Sciatic nerve (tissue), 2 donors: ENCODE results near the gene TMEM81. TPM values are rescaled to one million over a fixed set of nuclear protein-coding genes. Genes with fewer than 3 reads are reported as not detected.

Experiments
- ATAC-seq: fragments of 200-7000 bp; cut with Tn5 transposase; one replicate; pipeline ENCODE4 v1.9.1; 2020; ENCODE audit warnings: mild to moderate bottlenecking, moderate library complexity
- DNase-seq: peaks from one replicate; pipeline ENCODE4 v3.0.0-alpha.2; 2020; ENCODE audit warnings: low spot score
- intact Hi-C: fragments of 100-400 bp; cut with DNase I; formaldehyde crosslinking; loops from one replicate; pipeline ENCODE4 v1.14.2; 2022
- total RNA-seq: library from RNA; stranded (reverse); fragmentation: NEBNext Ultra II Directional; extraction: Animal tissue kit (Norgen Biotek cat#: 25700); gene quantifications from one replicate; pipeline ENCODE4 v1.2.1, GENCODE V29; 2021
- donor health status: DM: no; HTN: no; CAD: no.
- donor health status: DM: no; HTN: no; CAD: no.

TMEM81 gene
- total RNA-seq, 1 donor from 2014 or later = 2.8 TPM

DNA sequence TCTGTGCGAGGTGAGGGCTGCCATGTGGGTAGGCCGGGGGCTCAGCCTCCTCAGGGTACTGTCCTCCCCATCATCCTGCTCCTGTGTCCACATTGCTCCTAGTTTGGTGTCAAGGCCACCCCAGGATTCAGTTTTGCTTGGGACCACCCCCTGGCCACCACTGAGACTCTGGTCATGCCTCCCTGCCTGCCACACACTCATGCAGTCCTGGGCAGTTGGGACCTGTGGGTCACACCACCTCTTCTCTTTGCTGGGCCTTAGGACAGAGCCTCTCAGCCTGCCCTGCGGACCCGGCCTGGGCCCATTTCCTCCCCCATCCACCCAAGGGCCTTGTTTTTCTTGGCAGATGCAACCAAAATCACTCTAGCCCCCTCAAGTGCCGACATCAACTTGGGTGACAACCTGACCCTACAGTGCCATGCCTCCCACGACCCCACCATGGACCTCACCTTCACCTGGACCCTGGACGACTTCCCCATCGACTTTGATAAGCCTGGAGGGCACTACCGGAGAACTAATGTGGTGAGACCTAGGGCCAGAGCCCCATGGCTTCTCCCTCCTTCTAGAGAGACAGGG is 19.4 kb downstream of the TMEM81 start:
- intact Hi-C loops = loop anchor here (5.0 kb wide), 1 partner anchor 78 kb away; no protein-coding TSS in a partner anchor
- ATAC-seq (no peak), DNase-seq (peak; percentile 23)

DNA sequence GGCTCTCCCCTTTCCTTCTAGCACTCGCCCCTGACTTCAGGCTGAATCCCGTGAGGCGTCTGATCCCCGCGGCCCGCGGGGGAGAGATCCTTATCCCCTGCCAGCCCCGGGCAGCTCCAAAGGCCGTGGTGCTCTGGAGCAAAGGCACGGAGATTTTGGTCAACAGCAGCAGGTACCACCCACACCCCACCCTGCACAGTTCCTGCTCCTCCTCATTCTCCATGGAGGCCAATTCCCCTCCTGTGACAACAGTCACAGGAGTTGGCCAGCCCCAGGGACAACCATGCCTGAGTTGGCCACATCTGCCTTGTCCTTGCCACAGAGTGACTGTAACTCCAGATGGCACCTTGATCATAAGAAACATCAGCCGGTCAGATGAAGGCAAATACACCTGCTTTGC is 20.0 kb downstream of the TMEM81 start:
- no peak for ATAC-seq
- peak; percentile 42 for DNase-seq
- intact Hi-C loops = loop anchor here (5.0 kb wide), 1 partner anchor 77 kb away; no protein-coding TSS in a partner anchor

DNA sequence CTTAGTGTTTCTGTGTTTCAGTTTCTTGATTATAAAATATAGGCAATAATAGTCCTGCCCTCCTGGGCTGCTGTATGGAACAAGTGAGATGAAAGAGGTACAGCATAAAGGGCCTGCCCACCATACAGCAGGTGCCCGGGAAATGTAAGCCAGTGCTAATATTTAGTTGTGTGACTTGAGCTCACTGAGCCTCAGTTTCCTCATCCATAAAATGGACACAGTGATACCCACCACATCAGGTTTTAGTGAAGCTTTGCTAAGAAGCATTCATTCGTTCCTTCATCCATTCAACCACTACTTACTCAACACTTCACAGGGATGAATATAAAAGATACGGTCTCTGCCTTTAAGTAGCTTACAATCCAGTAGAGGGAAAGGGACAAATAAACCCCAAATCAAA is 21.4 kb downstream of the TMEM81 start:
- intact Hi-C loops = loop anchor here (5.0 kb wide), 1 partner anchor 76 kb away; no protein-coding TSS in a partner anchor
- ATAC-seq (no peak), DNase-seq (no peak)

DNA sequence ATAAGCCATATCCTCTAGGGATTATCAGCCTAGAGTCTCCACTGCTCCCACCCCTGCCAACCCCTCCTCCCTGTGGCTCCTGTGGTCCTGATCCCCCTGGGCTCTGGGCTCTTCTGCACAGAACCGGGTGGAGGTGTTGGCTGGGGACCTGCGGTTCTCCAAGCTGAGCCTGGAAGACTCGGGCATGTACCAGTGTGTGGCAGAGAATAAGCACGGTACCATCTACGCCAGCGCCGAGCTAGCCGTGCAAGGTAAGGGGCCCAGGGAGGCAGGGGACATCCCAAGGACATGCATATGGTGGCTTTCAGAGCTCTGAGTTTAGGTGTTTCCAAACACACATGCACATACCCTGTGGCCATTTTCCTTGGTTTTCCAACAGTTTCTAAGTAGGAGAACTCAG is 21.9 kb downstream of the TMEM81 start:
- ATAC-seq = no peak
- intact Hi-C loops = loop anchor here (5.0 kb wide), 1 partner anchor 75 kb away; no protein-coding TSS in a partner anchor

DNA sequence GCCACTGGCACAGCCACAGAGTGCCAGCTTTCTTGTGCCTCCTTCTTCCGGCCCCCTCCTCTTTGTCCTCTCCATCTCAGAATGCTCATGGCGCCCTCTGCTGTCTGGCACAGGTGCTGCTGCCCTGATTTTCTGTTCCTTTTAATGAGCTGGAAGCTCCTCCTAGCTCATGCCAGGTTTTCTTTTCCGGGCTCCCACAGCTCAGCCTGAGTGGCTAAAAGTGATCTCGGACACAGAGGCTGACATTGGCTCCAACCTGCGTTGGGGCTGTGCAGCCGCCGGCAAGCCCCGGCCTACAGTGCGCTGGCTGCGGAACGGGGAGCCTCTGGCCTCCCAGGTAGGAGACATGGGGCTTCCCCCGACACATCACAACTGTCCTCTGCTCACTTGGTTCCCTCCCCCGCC is 22.6 kb downstream of the TMEM81 start:
- intact Hi-C loops = loop anchor here (5.0 kb wide), 1 partner anchor 74 kb away; no protein-coding TSS in a partner anchor
- peak; percentile 72 for ATAC-seq

More for the DNA sequence above, 21.9 kb downstream of the TMEM81 start:
- no peak for DNase-seq

DNA sequence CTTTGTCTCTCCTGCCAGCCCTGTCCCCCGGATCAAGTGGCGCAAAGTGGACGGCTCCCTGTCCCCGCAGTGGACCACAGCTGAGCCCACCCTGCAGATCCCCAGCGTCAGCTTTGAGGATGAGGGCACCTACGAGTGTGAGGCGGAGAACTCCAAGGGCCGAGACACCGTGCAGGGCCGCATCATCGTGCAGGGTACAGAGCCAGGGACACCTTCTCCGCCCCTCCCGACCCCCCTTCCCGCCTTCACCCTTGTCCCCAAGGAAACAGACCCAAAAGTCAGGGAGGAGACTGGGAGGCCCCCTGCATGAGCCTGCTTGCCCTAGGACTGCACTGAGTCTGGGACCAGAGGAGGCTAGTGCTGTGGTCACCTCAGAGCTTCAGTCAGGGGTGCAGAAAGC is 23.0 kb downstream of the TMEM81 start:
- intact Hi-C loops = loop anchor here (5.0 kb wide), 1 partner anchor 74 kb away; no protein-coding TSS in a partner anchor
- DNase-seq (no peak), ATAC-seq (peak; percentile 63)

More for the DNA sequence above, 22.6 kb downstream of the TMEM81 start:
- DNase-seq = peak; percentile 88

DNA sequence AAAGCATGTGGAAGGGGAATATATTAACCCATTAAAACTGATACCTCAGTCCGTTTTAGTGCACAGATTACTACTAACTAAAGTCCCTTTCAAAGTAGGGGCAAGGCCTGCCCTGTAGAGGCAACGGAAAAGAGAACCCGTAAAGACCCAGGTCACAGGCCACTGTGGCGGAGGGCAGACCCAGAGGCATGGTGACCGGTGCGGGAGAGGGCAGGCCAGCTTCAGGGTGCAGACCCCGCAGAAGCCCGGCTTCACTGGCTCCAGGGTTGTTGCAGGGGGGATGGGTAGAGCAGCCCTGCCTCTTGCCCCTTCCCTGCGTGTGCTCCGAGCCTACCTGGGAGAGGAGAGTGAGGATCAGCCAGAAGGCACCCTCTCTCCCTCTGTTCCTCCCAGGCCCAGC is 23.5 kb downstream of the TMEM81 start:
- intact Hi-C loops = loop anchor here (5.0 kb wide), 1 partner anchor 73 kb away; no protein-coding TSS in a partner anchor
- ATAC-seq (no peak), DNase-seq (no peak)

DNA sequence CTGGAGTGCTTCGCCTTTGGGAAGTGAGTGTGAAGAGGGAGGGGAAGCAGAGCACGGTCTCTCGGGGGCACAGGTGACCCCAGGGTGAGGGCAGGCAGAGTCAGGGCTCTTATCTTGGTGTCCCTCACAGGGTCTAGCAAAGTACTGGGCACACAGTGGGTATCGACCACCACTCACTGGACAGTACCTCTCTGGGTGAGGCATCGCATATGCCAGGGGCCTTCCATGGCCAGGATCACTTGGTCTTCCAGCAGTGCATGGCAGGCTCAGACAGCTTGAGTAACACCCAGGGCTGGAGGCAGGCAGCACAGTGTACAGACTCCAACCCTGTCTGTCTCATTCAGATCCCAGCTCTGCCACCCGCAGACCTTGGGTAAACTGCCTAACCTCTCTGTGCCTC is 24.6 kb downstream of the TMEM81 start:
- DNase-seq = no peak
- no peak for ATAC-seq
- intact Hi-C loops = loop anchor here (5.0 kb wide), 1 partner anchor 72 kb away; no protein-coding TSS in a partner anchor

DNA sequence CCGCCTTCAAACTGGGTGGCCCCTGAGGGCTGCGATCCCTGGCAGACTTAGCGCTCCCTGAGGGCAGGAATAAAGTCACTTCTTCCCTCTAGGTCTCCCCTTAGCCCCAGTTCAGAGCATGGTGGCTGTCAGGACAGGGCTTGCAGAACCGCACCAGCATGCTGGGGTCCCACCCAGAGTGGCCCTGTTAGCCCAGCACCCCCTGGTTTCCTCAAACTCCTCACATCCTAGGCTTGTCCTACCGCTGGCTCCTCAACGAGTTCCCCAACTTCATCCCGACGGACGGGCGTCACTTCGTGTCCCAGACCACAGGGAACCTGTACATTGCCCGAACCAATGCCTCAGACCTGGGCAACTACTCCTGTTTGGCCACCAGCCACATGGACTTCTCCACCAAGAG is 25.4 kb downstream of the TMEM81 start:
- ATAC-seq = no peak
- intact Hi-C loops = no loop called here
- no peak for DNase-seq

DNA sequence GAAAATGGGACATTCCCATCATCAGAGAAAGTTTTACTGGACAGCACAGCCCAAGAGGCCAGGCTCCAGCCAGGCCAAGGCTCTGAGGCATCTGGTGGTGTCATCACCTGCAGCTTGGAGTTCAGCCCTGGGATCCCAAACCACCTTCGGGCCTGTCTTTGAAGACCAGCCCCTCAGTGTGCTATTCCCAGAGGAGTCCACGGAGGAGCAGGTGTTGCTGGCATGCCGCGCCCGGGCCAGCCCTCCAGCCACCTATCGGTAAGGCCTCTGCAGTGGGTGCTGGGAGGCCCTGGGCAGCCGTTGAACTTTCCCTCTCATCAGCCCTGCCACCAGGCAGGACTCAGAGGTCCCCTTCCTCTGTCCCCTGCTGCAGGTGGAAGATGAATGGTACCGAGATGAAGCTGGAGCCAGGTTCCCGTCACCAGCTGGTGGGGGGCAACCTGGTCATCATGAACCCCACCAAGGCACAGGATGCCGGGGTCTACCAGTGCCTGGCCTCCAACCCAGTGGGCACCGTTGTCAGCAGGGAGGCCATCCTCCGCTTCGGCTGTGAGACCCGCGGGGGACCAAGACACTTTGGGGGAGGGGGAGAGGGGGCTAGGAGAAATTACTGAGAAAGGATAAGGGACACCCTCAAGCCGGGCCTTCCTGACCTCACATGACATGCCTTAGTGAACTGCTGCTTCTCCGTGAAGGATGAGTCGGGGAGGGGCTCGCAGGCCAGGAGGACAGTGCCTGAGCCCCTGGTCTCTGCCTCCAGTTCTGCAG is 26.3 kb downstream of the TMEM81 start:
- intact Hi-C loops = no loop called here
- ATAC-seq = no peak
- DNase-seq = no peak

DNA sequence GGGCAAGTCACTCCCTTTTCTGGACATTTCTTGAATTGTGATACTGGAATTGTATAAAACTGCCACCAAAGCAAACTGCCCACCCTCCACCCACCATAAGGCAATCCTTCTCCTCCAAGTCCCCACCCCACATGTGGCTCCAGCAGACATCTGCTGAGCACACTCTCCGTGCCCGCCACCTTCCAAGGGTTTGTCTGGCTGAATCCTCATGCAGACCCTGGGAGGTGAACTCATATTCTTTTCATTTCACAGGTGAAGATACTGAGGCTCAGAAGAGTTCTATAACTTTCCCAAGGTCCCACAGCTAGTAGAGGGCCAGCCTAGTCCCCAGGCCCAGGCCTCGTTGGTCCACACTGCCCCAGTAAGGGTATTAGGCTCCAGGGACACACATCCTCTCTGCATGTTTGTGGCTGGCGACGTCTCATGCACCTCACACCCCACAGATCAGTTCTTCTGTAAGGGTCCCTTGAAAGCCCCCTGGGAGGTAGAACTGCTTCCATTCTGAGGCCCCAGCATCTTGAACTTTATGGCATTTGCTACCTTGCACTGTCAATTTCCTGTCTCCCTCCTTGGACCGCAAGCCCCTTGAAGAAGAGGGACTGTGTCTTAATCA is 27.2 kb downstream of the TMEM81 start:
- intact Hi-C loops = no loop called here
- DNase-seq = no peak
- ATAC-seq = no peak

DNA sequence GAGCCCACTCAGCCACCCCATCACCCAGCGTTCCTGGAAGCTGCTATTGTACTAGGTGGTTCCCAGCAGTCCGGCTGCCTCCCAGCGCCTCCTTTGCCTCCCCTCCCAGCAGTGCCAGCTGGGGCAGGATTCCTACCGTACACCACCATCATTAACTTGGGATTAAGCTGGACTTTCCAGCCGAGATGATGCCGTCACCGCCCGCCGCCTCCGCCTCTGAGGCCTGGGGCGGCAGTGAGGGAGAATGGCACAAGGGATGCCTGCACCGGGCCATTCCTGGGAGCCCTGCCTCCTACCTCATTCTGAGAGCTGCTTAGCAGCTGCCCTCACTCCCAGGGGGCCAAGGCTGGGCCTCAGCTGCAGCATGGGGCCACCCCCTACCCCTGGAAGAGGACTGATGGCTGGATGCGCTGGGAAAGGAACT is 28.1 kb downstream of the TMEM81 start:
- intact Hi-C loops = no loop called here
- DNase-seq (no peak), ATAC-seq (no peak)

DNA sequence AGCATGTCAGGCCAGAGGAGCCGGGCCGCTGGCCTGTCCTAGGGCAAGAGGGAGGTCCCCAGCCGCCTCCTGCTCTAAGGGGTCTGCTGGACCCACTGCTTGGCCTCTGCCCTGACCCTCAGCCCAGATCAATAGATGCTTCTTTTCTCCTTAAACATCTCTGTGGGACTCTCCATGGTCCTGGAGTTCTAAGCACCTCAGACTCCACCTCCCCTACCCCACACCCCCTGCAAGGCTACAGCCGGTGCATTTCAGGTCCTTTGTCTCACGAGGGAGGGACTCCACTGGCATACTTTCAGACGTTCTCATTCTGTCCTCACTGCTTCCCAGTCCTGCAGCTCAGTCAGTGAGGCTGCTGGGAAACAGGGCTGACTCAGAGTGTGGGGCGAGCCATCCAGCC is 30.2 kb downstream of the TMEM81 start:
- DNase-seq (no peak), ATAC-seq (no peak)
- intact Hi-C loops = no loop called here

DNA sequence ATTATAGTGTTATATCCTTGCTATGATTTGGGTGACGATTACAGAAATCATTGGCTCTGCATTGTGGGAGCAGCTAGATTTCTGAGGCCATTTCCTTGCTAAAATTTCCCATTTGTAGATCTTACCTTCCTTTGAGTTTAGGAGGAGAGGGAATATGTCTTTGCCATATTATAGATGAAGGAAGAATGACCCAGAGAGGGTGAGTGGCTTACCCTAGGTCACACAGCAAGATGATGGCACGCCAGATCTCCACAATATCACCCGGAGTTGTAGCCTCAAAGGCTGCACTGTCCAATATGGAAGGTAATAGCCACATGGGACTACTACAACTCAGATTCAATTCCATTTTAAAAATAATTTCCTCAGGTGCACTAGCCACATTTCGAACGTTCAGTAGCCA is 31.0 kb downstream of the TMEM81 start:
- intact Hi-C loops = no loop called here
- no peak for DNase-seq
- no peak for ATAC-seq

DNA sequence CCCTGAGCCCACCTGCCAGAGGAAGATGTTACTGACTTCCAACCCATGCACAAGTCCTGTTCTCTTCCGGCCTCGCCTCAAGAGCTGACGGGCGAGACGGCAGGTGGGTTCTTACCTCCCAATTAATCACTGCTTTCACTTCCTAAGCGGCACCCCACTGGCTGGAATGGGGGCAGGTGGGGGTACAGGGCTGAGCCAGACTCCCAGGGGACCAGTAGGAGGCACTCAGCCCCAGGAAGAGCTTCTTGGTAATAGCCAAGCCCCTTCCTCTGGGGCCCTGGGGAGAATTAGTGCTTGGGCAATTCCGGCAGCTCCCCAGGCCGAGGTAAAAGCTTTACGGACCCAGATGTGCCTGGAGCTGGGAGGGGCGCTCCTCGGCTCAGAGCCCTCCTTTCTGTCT is 31.6 kb downstream of the TMEM81 start:
- no peak for DNase-seq
- no peak for ATAC-seq
- intact Hi-C loops = no loop called here

DNA sequence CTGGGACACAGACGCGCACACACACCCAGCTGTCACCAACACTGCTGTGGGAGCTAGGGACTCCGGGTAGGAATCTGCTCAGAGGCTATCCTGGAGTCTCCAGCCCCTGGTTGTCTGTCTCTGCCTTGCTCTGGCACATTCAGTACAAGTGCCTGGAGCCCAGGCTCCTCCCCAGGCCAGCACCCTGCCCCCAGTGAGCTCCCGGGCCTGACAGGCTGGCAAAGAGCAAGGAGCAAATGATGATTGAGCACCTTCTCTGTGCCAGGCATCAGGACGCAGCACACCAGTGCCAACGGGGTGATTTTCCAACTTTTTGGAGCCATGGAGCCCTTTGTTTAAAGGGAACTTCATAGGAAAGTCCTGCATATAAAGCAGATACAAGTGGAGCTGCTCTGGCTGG is 34.8 kb downstream of the TMEM81 start:
- peak; percentile 16 for ATAC-seq

DNA sequence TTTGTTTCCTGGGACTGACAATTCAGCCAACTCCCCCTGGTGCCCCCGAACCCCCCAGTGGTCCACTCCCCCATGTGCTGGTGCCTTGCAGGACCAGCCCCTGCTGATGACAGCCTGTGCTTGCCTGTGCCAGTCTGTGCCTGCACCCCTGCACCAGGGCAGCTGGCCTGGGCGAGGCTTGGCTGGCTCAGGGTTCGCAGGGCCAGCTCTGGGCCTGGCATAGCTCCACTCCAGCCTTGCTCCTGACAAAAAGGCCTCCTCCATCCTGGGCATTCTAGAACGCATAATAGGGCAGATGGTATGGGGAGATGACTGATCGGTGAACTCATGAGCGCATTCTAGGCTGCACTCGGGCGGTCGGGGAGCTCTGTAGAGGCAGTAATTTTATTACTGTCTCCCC is 35.9 kb downstream of the TMEM81 start:
- DNase-seq = no peak
- no peak for ATAC-seq
- intact Hi-C loops = no loop called here

More for the DNA sequence above, 34.8 kb downstream of the TMEM81 start:
- intact Hi-C loops = no loop called here
- DNase-seq = no peak

DNA sequence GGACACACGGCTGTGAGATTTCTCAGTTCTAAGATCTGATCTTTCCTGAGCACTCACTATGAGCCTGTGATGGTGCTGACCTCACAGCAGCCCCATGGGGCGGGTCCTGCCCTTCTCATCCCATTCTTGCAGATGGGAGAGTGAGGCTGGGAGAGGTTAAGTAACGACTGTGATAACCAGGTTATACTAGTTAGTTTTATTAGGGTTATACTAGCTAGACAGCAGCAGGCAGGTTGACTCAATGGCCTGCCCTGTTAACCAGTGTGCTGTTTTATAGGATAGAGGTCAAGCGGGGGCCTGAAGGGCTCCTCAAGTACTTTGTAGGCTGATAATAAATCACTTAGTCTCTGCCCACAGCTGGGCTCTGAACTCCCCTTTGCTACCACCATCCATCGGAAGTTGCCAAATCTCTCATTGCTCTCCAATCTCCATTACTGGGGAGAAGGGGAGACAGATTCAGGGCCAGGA is 36.5 kb downstream of the TMEM81 start:
- DNase-seq (no peak), ATAC-seq (no peak)
- intact Hi-C loops = no loop called here

DNA sequence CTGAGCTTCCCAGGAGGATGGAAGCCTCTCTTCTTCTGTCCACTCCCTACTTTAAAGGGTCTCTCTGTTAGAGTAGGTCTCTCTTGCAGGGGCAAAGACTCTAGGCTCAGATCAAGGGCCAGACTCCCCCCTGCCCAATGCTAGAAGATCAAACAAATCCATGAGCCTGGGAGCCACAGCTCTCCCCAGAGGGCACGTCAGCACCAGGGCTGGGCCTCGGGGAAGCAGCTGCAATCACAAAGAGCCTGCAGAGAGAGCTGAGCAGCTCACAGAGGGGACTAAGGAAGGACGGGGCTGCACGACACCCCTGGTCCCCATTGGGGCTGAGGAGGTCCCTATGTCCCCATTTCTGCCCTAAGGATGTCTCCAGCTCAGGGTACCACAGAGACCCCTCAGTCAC is 37.4 kb downstream of the TMEM81 start:
- intact Hi-C loops = no loop called here
- DNase-seq (no peak), ATAC-seq (no peak)

DNA sequence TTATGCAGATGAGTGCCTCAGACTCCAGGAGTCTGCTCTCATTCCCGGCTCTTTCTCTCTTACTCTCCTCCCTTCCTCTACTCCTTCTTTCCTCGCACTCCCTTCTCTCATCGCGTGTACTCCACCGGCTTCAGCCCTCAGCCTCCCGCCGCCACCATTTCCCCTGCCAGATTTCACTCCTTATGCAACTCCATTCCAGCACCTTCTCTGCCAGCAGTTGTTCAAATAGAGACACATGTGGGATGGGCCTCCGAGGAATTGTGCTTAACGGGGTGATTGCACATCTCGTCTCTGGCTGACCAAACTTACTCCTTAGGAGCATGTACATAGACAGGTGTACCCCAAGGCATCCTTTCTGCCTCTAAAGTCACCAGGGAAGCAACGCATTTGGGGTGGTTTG is 39.1 kb downstream of the TMEM81 start:
- ATAC-seq (no peak), DNase-seq (no peak)
- intact Hi-C loops = no loop called here
